Stimulated activated CD8-positive, alpha-beta memory T cell treated with anti-CD3 and anti-CD28 coated beads, Interleukin-12 subunit alpha, Interleukin-12 subunit beta, amount 100 ng/mL, for 24 hours (primary cell): Measurements from ENCODE around the gene SMIM5.
"Not testable (repeated sequence)": the region's sequence is repeated elsewhere in the genome, so short reads cannot be mapped to it uniquely, and the experiment has no call there.

Experiments
- DNase-seq: peaks from one replicate; pipeline ENCODE4 v3.0.0-alpha.2; 2020; ENCODE audit errors: extremely low read depth

SMIM5 gene

DNA sequence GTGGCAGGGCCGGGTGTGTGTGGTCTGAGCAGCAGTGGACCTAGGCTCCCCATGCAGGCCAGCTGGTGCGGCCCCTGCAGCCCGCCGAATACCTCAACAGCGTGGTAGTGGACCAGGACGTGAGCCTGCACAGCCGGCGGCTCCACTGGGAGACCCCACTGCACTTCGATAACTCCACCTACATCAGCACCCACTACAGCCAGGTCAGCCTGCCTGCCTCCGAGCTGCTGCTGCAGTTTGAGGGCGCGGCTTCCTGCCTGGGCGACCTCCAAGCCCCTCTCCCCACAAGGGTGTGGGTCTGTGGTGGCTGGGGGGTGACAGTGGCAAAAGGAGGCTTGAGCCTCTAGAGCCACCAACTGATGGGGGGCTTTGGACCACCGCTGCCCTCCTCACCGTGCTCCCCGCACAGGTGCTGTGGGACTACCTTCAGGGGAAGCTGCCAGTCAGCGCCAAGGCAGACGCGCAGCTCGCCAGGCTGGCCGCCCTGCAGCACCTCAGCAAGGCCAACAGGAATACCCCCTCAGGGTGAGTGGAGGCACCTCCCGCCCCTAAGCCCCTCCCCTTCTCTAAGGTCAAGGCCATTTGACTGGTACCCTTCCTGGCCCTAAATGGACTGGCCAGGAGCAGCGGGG is 8.4 kb upstream of the SMIM5 start:
- DNase-seq, result no peak

DNA sequence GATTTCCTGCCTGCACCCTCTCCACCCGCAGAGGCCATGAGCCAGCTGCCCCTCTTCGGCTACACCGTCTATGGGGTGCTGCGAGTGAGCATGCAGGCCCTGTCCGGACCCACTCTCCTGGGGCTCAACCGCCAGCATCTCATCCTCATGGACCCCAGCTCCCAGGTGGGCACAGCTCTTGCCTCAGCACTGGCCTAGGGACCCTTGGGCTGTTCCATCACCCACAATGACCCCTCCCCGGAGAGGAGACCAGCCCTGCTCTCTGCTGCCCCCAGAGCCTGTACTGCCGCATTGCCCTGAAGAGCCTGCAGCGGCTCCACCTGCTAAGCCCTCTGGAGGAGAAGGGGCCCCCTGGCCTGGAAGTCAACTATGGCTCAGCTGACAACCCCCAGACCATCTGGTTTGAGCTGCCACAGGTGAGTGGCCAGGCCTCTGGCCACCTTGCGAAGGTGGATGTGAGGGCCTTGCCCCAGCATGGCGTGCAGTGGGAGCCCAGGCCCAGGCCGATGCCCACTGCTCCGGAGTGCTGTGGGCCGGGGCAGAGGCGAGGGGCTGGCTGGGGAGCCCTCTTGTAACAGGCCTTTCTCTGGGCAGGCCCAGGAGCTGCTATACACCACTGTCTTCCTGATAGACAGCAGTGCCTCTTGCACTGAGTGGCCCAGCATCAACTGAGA is 7.3 kb upstream of the SMIM5 start:
- no peak for DNase-seq

DNA sequence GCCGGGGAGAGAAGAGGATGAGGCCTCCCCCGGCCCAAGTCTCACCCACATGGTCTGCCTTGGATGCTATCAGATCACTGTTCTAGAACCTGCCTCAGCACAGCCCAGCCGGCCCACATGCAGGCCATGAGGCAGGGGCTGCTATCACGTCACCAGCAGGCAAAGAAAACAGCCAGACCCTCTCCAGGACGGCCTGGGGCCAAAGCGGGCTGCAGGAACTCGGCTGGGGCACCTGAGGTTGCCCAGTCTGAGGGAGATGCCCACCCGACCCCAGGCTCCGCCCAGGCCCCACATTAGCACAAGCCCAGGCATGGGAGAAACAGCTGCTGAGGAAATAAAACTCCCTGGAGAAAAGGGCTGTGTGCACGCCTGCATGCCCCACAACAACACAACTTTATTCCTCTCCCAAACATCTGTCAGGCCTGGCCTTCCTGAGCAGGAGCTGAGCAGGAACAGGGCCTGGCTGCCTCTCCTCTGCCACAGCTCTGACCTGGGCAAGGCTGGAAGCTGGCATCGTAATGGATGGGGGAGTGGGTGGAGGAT is 6.7 kb upstream of the SMIM5 start:
- no peak for DNase-seq

DNA sequence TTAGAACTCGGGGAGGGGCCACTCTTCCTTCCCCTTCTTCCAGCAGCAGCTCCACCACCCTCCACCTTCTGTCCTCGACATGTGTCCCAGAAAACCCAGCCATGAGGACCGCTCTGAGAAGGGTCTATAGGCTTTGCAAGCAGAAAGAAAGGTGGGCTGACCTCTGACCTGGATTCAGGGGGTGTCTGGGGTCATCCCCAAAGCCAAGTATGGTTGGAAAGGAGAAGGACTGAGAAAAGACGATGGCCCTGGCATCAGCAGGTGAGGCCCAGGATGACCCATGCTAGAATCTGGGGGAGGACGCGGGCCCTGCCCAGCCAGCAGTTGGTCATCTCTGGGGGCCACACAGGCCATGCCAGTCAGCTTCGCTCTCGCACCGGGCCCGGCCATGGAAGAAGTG is 6.1 kb upstream of the SMIM5 start:
- DNase-seq, result no peak

DNA sequence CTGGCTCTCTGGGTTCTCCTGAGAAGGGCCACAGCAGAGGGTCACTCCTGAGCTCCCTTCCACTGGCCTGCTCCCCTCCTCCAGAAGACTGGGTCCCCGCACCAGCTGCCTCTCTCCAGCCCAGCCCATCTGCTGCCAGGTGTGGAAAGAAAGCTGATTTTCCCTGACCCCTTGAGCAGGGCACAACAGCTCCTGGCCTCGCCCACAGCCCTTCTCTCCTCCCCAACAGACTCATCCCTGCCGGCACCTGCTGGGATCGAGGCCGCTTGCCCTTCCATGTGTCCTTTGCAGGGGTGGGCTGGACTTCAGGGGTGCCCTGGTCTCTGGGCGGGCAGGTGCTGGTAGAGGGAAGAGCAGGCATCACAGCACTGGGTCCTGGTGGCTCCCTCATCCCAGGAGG is 4.8 kb upstream of the SMIM5 start:
- DNase-seq, result no peak

GRCh38 chr17:75629157-75629556 is 4.1 kb upstream of the SMIM5 start:
- DNase-seq, result no peak

DNA sequence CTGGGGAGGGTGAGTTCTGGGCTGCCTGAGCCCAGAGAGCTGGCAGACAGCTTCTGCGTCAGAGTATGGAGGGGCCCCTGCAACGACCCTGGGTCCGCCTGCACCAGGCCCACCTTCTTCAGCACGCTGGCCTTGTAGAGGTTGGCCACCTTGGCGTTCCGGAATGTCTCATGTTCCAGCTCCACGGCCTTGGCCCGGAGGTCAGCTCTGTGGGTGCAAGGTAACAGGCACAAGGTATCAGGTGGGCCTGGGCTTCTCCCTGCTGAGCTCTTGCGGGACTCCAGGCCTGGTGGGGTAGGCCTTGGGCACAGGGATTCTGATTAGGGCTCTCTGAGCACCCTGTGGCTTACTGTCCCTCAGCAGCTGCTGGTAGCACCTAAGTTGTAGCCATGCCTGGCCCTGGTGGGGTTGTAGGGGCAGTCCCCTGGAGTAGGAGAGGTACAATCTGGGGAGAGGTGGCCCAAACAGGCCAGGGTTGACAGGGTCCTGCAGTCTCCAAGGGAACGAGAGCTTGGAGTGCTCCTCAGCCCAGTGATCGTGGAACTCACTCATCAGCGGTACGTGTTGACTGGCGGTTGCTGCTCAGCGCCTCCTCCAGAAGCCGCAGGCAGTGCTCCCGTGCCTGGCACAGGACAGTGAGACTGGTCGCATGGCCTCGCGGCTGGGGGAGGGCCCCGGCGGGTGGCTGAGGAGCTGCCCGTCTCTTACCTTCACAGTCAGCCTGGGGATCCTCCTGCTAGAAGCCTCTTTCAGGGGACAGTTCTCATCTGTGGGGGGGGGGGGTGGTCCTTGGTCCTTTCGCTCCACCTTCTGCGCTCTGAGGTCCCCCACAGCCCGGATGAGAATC is 2.9 kb upstream of the SMIM5 start:
- no peak for DNase-seq

- DNase-seq, result no peak
Observed at GRCh38 chr17:75631353-75631752, 1.9 kb upstream of the SMIM5 start.

DNA sequence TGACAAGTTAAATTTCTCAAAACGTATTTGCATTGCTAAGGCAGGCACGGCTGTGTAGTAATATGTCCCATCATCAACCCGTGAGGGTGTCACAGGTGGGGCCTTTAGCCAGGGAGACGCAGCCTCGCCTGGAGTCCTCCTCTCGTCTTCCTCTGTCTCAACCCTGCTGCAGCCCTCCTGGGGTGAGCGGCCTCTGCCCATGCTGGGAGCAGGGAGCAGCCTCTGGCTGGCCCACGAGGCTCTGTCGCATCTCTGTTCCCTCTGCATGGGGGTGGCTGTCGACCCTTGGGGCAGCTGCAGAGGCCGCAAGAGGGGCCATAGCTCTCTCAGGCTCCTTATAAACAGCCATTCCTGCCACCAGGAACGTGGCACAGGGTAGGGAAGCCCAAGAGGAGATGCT is 806 bp upstream of the SMIM5 start:
- no peak for DNase-seq

DNA sequence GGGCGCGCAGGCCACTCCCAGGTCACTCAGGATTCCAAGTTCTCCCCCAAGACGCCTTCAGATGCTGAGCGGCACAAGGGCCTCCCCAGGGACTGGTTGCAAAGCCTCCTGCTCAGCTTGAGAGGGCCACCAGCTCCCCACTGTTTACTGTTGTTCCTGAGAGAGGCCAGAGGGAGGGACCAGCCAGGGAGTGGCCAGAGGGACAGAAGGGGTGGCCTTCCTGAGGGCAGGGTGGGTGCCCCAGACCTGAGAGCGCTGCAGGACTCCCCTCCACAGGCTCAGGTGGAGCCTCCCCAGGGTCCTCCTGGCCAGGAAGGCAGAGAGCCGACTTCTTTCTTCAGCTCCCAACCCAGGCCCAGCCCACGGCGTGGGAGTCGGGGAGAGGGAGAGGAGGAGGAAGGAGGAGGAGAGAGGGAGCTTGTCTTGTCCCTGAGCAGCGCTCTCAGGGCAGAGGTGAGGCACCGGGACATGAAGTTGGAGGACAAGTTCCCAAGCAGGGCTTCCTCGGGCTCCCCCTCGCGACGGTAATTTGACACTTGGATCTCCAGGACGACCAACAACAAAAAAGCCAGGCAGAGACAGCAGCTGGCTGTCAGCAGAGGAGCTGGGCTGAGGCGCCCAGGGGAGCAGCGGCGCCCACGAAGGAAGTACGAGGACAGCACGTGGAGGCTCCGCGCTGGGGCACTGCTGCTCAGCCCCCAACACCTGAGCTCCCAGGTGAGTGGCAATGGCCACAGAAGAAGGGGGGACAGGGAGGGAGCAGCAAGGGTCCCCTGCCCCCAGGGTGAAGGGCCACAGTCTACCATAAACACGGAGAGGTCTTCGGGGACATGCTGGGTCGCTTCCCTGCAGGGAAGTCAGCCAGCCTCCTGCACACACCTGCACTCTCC is 497 bp downstream of the SMIM5 start:
- no peak for DNase-seq

GRCh38 chr17:75634376-75634740 is 1.1 kb downstream of the SMIM5 start:
- DNase-seq, result no peak

GRCh38 chr17:75634754-75635609 is 1.7 kb downstream of the SMIM5 start:
- no peak for DNase-seq

DNA sequence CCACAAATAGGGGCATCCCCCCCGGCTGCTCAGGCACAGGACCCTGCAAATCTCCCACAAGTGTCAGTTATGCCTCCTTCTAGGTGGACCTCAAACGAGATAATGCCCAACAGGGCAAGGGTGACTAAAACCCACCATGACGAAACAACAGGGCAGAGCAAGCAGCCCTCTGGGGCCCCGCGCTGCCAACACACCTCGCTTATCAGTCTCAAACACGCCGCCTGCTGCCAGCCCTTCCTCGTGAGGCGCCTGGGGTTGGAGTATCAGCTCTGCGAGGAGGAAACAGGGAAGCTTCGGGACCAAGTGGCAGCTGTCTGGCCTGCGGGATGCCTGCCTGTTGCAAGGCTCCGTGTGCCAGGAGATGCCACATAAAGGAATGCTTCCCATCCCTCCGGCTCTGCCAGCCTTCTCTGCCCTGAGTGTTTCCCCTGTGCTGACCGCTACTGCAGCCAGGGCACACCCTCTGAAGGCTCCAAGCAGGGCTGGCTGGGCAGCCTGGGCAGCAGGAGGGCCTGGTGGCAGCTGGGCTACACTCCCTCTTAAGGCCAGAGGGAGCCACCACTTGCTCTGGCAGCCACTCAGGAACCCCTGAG is 2.5 kb downstream of the SMIM5 start:
- no peak for DNase-seq

DNA sequence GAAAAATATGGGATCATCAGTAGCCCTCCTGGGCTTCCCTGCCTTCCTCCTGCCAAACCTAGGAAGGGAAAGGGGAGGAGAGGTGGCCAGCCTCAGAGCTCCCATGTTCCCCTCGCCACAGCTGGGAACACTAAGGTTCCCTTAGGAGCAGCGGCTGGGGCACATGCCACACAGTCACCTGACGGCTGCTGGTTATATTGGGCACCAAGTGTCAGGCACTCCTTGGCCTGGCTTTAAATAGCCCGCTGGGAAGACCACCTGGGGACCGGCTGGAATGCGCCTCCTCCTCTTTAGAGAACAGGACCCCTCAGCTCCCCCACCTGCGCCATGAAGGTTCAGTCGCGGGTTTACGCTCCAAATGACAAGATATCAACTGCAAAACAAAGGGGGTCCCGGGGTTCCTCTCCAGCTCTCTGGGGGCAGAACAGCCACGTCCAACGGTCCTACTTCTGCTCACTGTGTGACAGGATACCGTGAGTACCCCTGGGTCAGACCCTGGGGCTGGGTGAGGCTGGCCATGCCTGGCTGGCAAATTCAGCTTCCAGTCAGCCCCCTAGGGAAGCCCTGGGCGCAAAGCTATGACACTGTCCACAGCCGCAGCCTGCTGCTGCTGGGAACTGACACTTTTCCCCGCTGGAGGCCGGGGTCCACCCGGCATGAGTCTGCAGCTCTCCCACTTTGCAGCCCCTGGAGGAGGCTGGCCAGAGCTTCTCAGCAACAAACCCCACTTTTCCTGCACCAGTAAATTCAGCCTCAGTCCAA is 3.3 kb downstream of the SMIM5 start:
- no peak for DNase-seq

DNA sequence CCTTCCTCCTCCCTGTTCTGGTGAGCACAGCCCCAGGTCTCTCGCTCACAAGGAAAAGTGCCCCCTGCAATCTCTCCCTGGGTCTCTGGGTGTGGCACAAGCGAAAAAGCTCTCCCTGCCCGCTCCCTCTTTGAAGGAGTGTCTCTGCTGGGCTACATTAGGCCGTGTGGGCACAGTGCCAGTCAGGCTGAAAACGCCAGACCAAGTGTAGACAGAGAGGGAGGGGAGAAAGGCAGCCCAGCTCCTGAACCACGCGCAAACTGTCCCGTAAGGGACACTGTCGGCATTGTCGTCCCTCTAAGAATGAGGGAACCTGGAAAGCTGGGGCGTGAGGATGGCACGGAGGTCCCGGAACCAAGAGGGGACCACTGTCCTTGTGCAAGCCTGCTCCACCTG is 3.9 kb downstream of the SMIM5 start:
- no peak for DNase-seq

- DNase-seq, result no peak
Observed at GRCh38 chr17:75637551-75637950, 4.3 kb downstream of the SMIM5 start.

DNA sequence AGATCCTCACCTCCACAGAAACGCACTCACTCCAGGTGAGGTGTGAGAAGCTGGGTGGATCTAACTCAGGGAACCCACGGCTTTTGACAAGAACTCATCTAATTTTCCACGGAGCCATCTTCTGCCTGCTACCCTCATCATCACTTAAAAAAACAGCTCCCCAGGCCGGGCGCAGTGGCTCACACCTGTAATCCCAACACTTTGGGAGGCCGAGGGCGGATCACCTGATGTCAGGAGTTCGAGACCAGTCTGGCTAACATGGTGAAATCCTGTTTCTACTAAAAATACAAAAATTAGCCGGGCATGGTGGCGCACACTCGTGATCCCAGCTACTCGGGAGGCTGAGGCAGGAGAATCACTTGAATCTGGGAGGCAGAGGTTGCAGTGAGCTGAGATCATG is 4.8 kb downstream of the SMIM5 start:
- not testable (repeated sequence) for DNase-seq

DNA sequence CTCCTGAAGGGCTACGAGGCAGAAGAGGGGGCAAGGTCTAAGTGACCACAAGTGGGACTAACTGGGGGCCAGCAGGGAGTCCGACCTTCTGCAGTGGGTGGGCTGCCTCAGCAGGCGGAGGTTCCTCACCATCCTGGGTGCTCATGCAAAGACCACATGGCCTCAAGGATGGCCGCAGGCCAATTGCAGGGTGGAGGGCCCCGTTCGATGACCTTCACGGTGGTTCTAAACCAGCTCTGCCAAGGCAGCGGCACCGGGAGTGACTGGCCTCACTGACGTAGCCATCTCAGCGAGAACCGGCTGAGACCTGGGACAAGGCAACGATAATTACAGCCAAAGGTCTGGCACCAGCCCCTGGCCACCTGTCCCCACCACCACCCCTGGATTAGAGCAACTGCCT is 5.7 kb downstream of the SMIM5 start:
- no peak for DNase-seq

DNA sequence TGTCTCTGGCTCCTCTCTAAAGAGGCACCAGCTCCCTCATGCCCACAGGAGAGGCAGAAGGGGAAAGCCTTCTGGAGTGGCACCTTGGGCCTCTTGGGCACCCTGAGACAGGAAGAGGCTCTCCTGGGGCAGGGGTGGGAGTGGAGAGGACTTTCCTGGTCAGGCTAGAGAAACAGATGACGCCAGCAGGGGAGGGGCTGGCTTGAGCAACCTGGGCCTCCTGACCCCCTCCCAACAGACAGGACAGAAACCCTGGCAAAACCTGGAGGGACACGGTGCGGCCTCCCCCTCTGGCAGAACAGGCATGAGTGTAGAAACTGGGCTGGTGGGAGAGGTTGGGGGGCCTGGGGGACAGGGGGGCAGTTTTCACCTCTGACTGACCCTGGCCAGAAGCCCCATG is 6.1 kb downstream of the SMIM5 start:
- no peak for DNase-seq
